Upper lobe of left lung (tissue), 6 donors: Measurements from ENCODE around the gene RASD2. TPM values are rescaled to one million over a fixed set of nuclear protein-coding genes. Genes with fewer than 3 reads are reported as not detected.

Experiments used
- ATAC-seq, 2 donors: fragments of 200-7000 bp; cut with Tn5 transposase; one replicate each; pipeline ENCODE4 v1.9.1; 2022; ENCODE audit warnings: mild to moderate bottlenecking in 2 of 2, moderate library complexity in 2 of 2; ENCODE audit not compliant: low FRiP score in 2 of 2
- DNase-seq, 2 donors: peaks; one replicate each; pipeline ENCODE4 v3.0.0-alpha.2; 2019 to 2020
- H3K27ac ChIP-seq, 4 donors: fragments of 200-600 bp; sonication (generic); one replicate each; pipeline ENCODE4 v1.5.1; 2016 to 2019
- H3K27me3 ChIP-seq, 4 donors: fragments of 200-600 bp; sonication (generic); one replicate each; pipeline ENCODE4 v1.5.1; 2017 to 2019
- H3K36me3 ChIP-seq, 4 donors: fragments of 200-600 bp; sonication (generic); one replicate each; pipeline ENCODE4 v1.5.1; 2016 to 2019
- H3K4me1 ChIP-seq, 4 donors: fragments of 200-600 bp; sonication (generic); one replicate each; pipeline ENCODE4 v1.5.1; 2018 to 2019
- H3K4me3 ChIP-seq, 4 donors: fragments of 200-600 bp; sonication (generic); one replicate each; pipeline ENCODE4 v1.5.1; 2017 to 2019; ENCODE audit warnings: mild to moderate bottlenecking in 2 of 4, moderate library complexity in 1 of 4
- H3K9me3 ChIP-seq, 4 donors: fragments of 200-600 bp; sonication (generic); one replicate each; pipeline ENCODE4 v1.5.1; 2018 to 2019
- CTCF ChIP-seq, 6 experiments: fragments of 450-650 bp in 4 of 6; fragments of 200-600 bp in 2 of 6; sonication (generic) in 2 of 6; IDR thresholded peaks; one replicate each; pipeline ENCODE4 v1.5.1; 2016 to 2019; ENCODE audit warnings: antibody characterized with exemption in 6 of 6
- EP300 ChIP-seq, 4 donors: sonication (generic); formaldehyde crosslinking; IDR thresholded peaks; one replicate each; pipeline ENCODE4 v1.5.1; 2017; ENCODE audit warnings: antibody characterized with exemption in 4 of 4, control low read depth in 2 of 4
- POLR2A ChIP-seq, 4 donors: fragments of 450-650 bp; IDR thresholded peaks; one replicate each; pipeline ENCODE4 v1.5.1; 2016 to 2017; ENCODE audit warnings: antibody characterized with exemption in 4 of 4, mild to moderate bottlenecking in 2 of 4
- POLR2AphosphoS5 ChIP-seq, 2 donors: sonication (generic); formaldehyde crosslinking; IDR thresholded peaks; one replicate each; pipeline ENCODE4 v1.5.1; 2017; ENCODE audit warnings: antibody characterized with exemption in 2 of 2
- WGBS, 2 donors: methylation state at CpG; one replicate each; pipeline ENCODE4 v1.1.5; 2017 to 2018; 5-methylcytosine and 5-hydroxymethylcytosine counted together
- total RNA-seq, 6 donors: library from RNA; depleted of rRNA in 4 of 6; stranded (reverse); fragments of >200 nt in 4 of 6; gene quantifications; one replicate each; pipeline versions ENCODE4 v1.1.0 to v1.2.1, GENCODE V29; 2016 to 2021
- donor health status: DM: no; HTN: no; CAD: no; lungs with moderate emphysema.
- donor health status: DM: no; HTN: yes; CAD: no; lungs with severe emphysema.

RASD2 gene
- total RNA-seq, 6 donors from 2014 or later, result 0.49 to 4.2 (median 1.7) TPM

GRCh38 chr22:35591714-35592417 lies 51.2 kb downstream of the RASD2 start:
- H3K4me1 ChIP-seq, result peaks cover 0 to 27% (median 15%) of the 10 kb centered on the region in 4 donors
- no peaks in the 10 kb centered on the region for H3K27me3 ChIP-seq
- DNase-seq (peak in 1 of 2 donors; percentile 66), ATAC-seq (peak in 1 of 2 donors; percentile 17)
- H3K27ac ChIP-seq, result no peak overlapping the region
- H3K36me3 ChIP-seq, result no peaks in the 10 kb centered on the region
- no peaks in the 10 kb centered on the region for H3K9me3 ChIP-seq
- no peak overlapping the region for H3K4me3 ChIP-seq
- WGBS, 2 donors, result 93 to 95% methylated on average over 11 to 12 of the region's 14 CpGs
- TF ChIP-seq POLR2AphosphoS5 (IDR thresholded peaks at IDR 0.05) (no peak), CTCF (IDR thresholded peaks at IDR 0.05) (no peak), POLR2A (IDR thresholded peaks at IDR 0.05) (no peak), EP300 (IDR thresholded peaks at IDR 0.05) (no peak)

- no peaks in the 10 kb centered on the region for H3K36me3 ChIP-seq
- H3K27ac ChIP-seq, result no peak overlapping the region
- H3K4me1 ChIP-seq, result peaks cover 0 to 24% (median 13%) of the 10 kb centered on the region in 4 donors
- no peak for TF ChIP-seq POLR2A (IDR thresholded peaks at IDR 0.05)
- TF ChIP-seq CTCF (IDR thresholded peaks at IDR 0.05), result no peak
- no peak for TF ChIP-seq POLR2AphosphoS5 (IDR thresholded peaks at IDR 0.05)
- no peak for TF ChIP-seq EP300 (IDR thresholded peaks at IDR 0.05)
- no peak for DNase-seq
- WGBS, 2 donors, result 70 to 80% methylated on average over 2 to 3 of the region's 4 CpGs
- H3K9me3 ChIP-seq, result no peaks in the 10 kb centered on the region
- H3K27me3 ChIP-seq, result no peaks in the 10 kb centered on the region
- peak in 1 of 2 donors; percentile 12 for ATAC-seq
- H3K4me3 ChIP-seq, result no peak overlapping the region
Measured at GRCh38 chr22:35592418-35592967, 51.9 kb downstream of the RASD2 start.

GRCh38 chr22:35593071-35593890 lies 52.6 kb downstream of the RASD2 start:
- Histone ChIP-seq H3K4me3 (no peak overlapping the region), H3K36me3 (no peaks in the 10 kb centered on the region), H3K27ac (no peak overlapping the region), H3K4me1 (peaks cover 0 to 21% (median 10%) of the 10 kb centered on the region in 4 donors), H3K9me3 (no peaks in the 10 kb centered on the region), H3K27me3 (no peaks in the 10 kb centered on the region)
- TF ChIP-seq POLR2AphosphoS5 (IDR thresholded peaks at IDR 0.05) (no peak), CTCF (IDR thresholded peaks at IDR 0.05) (no peak), EP300 (IDR thresholded peaks at IDR 0.05) (no peak), POLR2A (IDR thresholded peaks at IDR 0.05) (no peak)
- no peak for DNase-seq
- no peak for ATAC-seq
- WGBS, 2 donors, result 44 to 47% methylated on average over 3 of the region's 3 CpGs

- ATAC-seq, result no peak
- no peak for DNase-seq
- H3K4me1 ChIP-seq, result peaks cover 0 to 14% (median 8%) of the 10 kb centered on the region in 4 donors
Measured at GRCh38 chr22:35593891-35594470, 53.4 kb downstream of the RASD2 start.

More at GRCh38 chr22:35593891-35594470, 53.4 kb downstream of the RASD2 start:
- TF ChIP-seq CTCF (IDR thresholded peaks at IDR 0.05), result no peak
- TF ChIP-seq POLR2AphosphoS5 (IDR thresholded peaks at IDR 0.05), result no peak
- TF ChIP-seq POLR2A (IDR thresholded peaks at IDR 0.05), result no peak
- WGBS, 2 donors, result 74 to 77% methylated on average over 9 to 14 of the region's 14 CpGs
- Histone ChIP-seq H3K4me3 (no peak overlapping the region), H3K27ac (no peak overlapping the region), H3K9me3 (no peaks in the 10 kb centered on the region), H3K27me3 (no peaks in the 10 kb centered on the region), H3K36me3 (no peaks in the 10 kb centered on the region)
